ENCODE results near the gene CDK6.

CDK6 gene

GRCh38 chr7:92669616-92670165 lies 166.7 kb downstream of the CDK6 start:
- DNase-seq: no peak

- no peak for DNase-seq
Measured at GRCh38 chr7:92668564-92668963, 167.8 kb downstream of the CDK6 start.

- no peak for DNase-seq
Measured at GRCh38 chr7:92667816-92668535, 168.4 kb downstream of the CDK6 start.

GRCh38 chr7:92665926-92666325 lies 170.4 kb downstream of the CDK6 start:
- no peak for DNase-seq

- no peak for DNase-seq
Measured at GRCh38 chr7:92661651-92662050, 174.7 kb downstream of the CDK6 start.

- DNase-seq: no peak
Measured at GRCh38 chr7:92658671-92659070, 177.7 kb downstream of the CDK6 start.

- DNase-seq: no peak
Measured at GRCh38 chr7:92657391-92657790, 179.0 kb downstream of the CDK6 start.

- no peak for DNase-seq
Measured at GRCh38 chr7:92656121-92656520, 180.3 kb downstream of the CDK6 start.

- DNase-seq: no peak
Measured at GRCh38 chr7:92655346-92655884, 181.0 kb downstream of the CDK6 start.

GRCh38 chr7:92653136-92653535 lies 183.2 kb downstream of the CDK6 start:
- DNase-seq: no peak

GRCh38 chr7:92652536-92652935 lies 183.8 kb downstream of the CDK6 start:
- DNase-seq: no peak

- no peak for DNase-seq
Measured at GRCh38 chr7:92650391-92650790, 186.0 kb downstream of the CDK6 start.

- DNase-seq: no peak
Measured at GRCh38 chr7:92648067-92648466, 188.3 kb downstream of the CDK6 start.

- DNase-seq: no peak
Measured at GRCh38 chr7:92647652-92648051, 188.7 kb downstream of the CDK6 start.

GRCh38 chr7:92647011-92647625 lies 189.3 kb downstream of the CDK6 start:
- DNase-seq: no peak

- no peak for DNase-seq
Measured at GRCh38 chr7:92645114-92646061, 191.0 kb downstream of the CDK6 start.

GRCh38 chr7:92644406-92645113 lies 191.8 kb downstream of the CDK6 start:
- no peak for DNase-seq

- no peak for DNase-seq
Measured at GRCh38 chr7:92643821-92644220, 192.6 kb downstream of the CDK6 start.

GRCh38 chr7:92641921-92642511 lies 194.4 kb downstream of the CDK6 start:
- peak; percentile 45 for DNase-seq

- no peak for DNase-seq
Measured at GRCh38 chr7:92639966-92640365, 196.4 kb downstream of the CDK6 start.

GRCh38 chr7:92639213-92639896 lies 197.0 kb downstream of the CDK6 start:
- DNase-seq: no peak

Measured in stimulated activated CD4-positive, alpha-beta T cell treated with anti-CD3 and anti-CD28 coated beads, Interleukin-4, amount 100 ng/mL, for 1 hour (primary cell).